GM12873 (cell line): ENCODE data around the gene ULK1.

Experiments used
- TF ChIP-seq, protein P1 (sequence below): IDR thresholded peaks from 2 replicates; pipeline ENCODE4 v1.5.1; 2012; ENCODE audit warnings: low read depth, mild to moderate bottlenecking, moderate library complexity, low read length, control low read depth; ENCODE audit not compliant: insufficient read depth; ENCODE audit errors: missing control alignments

The ULK1 gene

DNA sequence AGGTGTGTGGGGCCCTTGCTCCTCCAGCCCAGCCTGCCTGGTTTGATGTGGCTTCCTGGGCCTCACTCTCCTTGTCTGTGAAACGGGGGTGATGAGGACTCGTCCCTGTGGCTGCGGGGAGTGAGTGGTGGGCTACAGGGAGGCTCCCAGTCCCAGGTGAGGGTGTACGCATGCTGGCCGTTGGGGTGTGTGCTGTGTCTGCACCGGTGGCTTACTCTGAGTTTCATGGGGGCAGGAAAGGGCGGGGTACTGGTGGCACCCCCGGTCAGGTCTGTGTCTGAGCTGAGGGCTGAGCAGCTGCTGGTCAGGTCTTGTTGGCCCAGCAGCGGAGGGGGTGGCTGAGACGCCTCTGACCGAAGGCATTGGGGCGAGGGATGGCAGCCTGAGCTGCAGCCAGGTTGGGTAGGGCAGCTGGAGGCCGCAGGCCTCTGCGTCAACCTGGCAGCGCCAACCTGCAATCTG is 11.2 kb downstream of the ULK1 start:
- TF ChIP-seq, protein P1, sequence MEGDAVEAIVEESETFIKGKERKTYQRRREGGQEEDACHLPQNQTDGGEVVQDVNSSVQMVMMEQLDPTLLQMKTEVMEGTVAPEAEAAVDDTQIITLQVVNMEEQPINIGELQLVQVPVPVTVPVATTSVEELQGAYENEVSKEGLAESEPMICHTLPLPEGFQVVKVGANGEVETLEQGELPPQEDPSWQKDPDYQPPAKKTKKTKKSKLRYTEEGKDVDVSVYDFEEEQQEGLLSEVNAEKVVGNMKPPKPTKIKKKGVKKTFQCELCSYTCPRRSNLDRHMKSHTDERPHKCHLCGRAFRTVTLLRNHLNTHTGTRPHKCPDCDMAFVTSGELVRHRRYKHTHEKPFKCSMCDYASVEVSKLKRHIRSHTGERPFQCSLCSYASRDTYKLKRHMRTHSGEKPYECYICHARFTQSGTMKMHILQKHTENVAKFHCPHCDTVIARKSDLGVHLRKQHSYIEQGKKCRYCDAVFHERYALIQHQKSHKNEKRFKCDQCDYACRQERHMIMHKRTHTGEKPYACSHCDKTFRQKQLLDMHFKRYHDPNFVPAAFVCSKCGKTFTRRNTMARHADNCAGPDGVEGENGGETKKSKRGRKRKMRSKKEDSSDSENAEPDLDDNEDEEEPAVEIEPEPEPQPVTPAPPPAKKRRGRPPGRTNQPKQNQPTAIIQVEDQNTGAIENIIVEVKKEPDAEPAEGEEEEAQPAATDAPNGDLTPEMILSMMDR = no peak

DNA sequence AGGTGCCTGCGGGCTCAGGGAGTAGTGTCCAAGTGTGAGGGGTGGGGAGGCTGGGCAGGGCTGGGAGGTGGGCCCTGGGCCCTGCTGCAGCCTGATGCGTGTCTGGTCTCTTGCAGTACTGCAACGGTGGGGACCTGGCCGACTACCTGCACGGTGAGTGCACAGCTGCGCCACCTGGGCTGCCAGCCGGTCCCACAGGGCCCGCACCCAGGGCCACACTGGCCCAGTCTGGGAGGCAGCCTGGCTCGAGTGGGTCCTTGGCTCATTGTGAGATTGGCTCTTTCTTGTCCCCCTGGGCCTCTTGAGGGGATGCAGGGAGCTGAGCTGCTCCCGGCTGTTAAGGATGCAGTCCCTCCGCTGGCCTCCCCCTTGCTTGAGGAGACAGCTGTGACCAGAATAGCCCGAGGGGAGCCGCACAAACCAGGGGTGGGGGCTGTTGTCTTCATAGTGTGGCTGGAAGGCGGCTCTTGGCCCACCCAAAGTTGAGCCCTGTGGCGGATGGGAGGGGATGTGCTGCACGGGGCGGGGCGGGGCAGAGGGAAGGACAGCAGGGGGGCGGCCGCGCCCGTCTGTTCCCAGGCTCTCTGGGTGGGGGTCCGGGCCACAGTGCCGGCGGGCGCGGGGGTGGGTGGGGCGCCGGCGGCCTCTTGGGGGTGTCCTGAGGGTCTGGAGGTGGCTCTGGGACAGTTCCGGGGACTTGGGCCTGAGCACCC is 13.1 kb downstream of the ULK1 start:
- TF ChIP-seq, protein P1 = no peak

DNA sequence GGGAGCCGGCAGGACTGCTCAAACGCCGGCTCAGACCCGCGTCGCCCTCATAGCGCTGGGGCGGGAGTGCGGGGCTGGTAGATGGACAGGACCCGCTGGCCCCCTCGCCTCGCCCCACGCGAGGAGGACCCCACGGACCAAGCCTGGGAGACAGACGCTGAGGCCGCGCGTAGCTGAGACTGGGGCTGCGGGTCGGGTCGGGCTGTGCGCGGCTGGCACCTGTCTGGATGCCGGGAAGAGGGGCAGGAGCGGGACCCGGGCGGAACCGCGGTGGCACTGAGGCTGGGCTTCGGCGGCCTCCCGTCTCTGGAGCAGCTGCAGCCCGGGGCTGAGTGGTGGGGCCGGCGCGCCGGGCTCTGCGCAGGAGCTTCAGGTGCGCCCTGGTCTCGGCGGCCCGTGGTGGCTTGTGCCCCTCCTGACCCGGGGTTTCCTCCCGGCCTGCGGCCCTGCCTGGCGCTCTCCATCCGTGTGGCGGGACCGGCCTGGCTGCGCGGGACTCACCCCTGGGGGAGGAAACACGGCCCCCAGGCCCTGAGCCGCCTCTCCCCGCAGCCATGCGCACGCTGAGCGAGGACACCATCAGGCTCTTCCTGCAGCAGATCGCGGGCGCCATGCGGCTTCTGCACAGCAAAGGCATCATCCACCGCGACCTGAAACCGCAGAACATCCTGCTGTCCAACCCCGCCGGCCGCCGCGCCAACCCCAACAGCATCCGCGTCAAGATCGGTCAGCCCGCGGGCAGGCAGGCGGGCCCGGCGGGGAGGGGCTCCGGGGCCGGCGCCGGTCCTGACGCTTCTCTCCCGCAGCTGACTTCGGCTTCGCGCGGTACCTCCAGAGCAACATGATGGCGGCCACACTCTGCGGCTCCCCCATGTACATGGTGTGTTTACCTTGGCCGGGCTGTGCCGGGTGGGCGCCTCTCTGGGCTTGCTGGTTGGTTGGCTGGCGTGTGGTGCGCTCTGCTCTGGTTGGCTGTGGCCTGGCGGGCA is 14.0 kb downstream of the ULK1 start:
- TF ChIP-seq, protein P1 = no peak

DNA sequence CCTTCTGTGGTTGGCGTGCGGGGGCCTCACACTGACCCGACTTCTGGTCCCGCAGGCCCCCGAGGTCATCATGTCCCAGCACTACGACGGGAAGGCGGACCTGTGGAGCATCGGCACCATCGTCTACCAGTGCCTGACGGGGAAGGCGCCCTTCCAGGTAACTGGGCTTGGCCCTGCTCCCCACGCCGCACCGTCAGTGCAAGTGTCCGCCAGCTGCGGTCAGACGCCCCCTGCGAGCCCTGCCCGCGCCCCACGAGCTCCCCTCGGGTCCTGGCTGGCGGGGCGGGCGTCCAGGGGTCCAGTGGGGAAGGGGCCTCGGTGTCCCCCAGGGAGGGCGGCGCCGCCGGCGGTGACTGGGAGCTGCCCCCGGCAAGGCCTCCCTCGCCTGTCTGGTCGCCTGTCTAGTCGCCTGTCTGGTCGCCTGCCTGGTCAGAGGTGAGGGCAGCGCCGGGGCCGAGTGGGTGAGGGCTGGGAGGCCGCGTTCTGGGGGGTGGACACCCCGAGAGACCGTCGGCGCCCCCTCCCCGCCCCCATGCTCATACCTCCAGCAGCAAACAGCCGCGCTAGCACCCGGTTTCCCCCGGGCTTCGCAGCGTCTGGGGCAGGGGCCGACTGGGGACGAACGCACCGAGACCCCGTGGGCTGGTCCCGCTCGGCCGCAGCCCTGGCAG is 14.8 kb downstream of the ULK1 start:
- TF ChIP-seq, protein P1 = no peak

DNA sequence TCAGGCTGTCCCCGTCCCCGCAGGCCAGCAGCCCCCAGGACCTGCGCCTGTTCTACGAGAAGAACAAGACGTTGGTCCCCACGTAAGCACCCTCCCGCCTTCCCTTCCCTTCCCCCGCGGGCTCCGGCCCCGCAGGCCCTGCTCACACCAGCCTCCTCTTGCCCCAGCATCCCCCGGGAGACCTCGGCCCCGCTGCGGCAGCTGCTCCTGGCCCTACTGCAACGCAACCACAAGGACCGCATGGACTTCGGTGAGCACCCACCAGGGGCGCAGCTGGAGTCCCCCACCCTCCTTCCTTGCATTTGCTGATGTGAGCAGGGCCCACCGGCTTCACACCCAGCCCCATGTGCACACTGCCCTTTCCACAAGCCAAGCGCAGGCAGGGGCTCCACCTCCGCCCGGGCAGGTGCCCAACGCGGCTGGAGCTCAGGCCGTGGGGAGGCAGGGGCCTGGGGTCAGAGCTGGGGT is 15.4 kb downstream of the ULK1 start:
- TF ChIP-seq, protein P1 = no peak

DNA sequence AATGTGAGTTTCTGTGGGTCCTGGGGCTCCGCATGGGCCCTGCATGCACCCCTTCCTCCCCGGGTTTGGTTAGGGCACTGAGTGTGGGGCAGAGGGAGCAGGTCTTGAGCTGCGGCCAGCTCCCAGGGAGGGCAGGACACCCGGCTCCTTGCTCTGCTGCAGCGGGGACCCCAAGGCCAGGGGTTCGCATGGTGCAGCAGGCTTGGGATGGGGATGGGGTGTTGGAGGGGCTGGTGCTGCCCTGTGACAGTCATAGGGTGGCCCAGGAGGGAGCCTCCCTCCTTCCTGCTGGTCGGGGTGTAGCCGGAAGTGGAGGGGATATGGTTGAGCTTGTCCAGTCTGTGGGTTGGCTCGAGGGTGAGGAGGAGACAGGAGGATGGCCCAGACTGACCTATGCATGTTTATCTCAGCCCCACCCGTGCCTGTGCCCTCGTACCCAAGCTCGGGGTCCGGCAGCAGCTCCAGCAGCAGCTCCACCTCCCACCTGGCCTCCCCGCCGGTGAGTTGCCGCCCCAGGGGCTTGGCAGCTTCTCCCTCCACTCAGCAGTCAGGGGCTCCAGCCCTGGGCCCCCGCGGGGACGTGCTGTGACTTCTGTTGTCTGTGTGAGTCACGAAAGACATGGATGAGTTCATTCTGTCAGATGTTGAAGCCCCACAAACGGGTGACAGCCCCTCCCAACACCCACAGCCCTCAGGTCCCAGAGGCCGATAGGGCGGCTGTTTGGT is 16.0 kb downstream of the ULK1 start:
- TF ChIP-seq, protein P1 = no peak
